Esophagus muscularis mucosa (tissue), 4 donors: ENCODE data around the gene CARMIL1. TPM values are rescaled to one million over a fixed set of nuclear protein-coding genes. Genes with fewer than 3 reads are reported as not detected.
"Not testable (repeated sequence)": the region's sequence is repeated elsewhere in the genome, so short reads cannot be mapped to it uniquely, and the experiment has no call there.

Experiments used
- DNase-seq: peaks from one replicate; pipeline ENCODE4 v3.0.0-alpha.2; 2017; ENCODE audit errors: extremely low spot score
- H3K27ac ChIP-seq, 4 donors: fragments of 200-600 bp; sonication (generic); replicated peaks in 1 of 4; 1 replicate in 3 of 4; 2 replicates in 1 of 4; pipeline ENCODE4 v1.5.1; 2016 to 2019; ENCODE audit warnings: mild to moderate bottlenecking in 1 of 4
- H3K27me3 ChIP-seq, 4 donors: fragments of 200-600 bp; sonication (generic); one replicate each; pipeline versions ENCODE4 v1.5.1 to v1.6.0; 2016 to 2019
- H3K36me3 ChIP-seq, 4 donors: fragments of 200-600 bp; sonication (generic); one replicate each; pipeline ENCODE4 v1.5.1; 2016 to 2019
- H3K4me1 ChIP-seq, 4 donors: fragments of 200-600 bp; sonication (generic); one replicate each; pipeline ENCODE4 v1.5.1; 2016 to 2019
- H3K4me3 ChIP-seq, 4 donors: fragments of 200-600 bp; sonication (generic); 1 replicate in 2 of 4; 2 replicates in 2 of 4; pipeline ENCODE4 v1.5.1; 2016 to 2019; ENCODE audit warnings: mild to moderate bottlenecking in 4 of 4, moderate library complexity in 1 of 4
- H3K9me3 ChIP-seq, 4 donors: fragments of 200-600 bp; sonication (generic); 1 replicate in 3 of 4; 2 replicates in 1 of 4; pipeline ENCODE4 v1.5.1; 2016 to 2019
- CTCF ChIP-seq, 3 experiments: fragments of 200-600 bp in 2 of 3; fragments of 450-650 bp in 1 of 3; sonication (generic) in 2 of 3; IDR thresholded peaks; one replicate each; pipeline ENCODE4 v1.5.1; 2017 to 2019; ENCODE audit warnings: antibody characterized with exemption in 3 of 3, mild to moderate bottlenecking in 2 of 3, moderate library complexity in 1 of 3
- EP300 ChIP-seq: sonication (generic); formaldehyde crosslinking; IDR thresholded peaks from one replicate; pipeline ENCODE4 v1.6.1; 2017; ENCODE audit warnings: antibody characterized with exemption
- POLR2A ChIP-seq: fragments of 450-650 bp; IDR thresholded peaks from one replicate; pipeline ENCODE4 v1.6.1; 2017; ENCODE audit warnings: antibody characterized with exemption, moderate library complexity, mild to moderate bottlenecking, low read depth
- POLR2AphosphoS5 ChIP-seq, 2 donors: sonication (generic); formaldehyde crosslinking; IDR thresholded peaks; one replicate each; pipeline ENCODE4 v1.6.1; 2017; ENCODE audit warnings: antibody characterized with exemption in 2 of 2
- WGBS: methylation state at CpG from one replicate; pipeline ENCODE4 v1.1.5; 2018; 5-methylcytosine and 5-hydroxymethylcytosine counted together
- intact Hi-C: fragments of 100-400 bp; cut with DNase I; formaldehyde crosslinking; loops from one replicate; pipeline ENCODE4 v1.15.1; 2023
- total RNA-seq, 4 donors: library from RNA; depleted of rRNA; stranded (reverse); fragments of >200 nt; gene quantifications; one replicate each; pipeline versions ENCODE4 v1.1.0 to v1.2.1, GENCODE V29; 2016

CARMIL1 gene
- total RNA-seq, 4 donors from 2014 or later = 10.0 to 12.1 (median 11.1) TPM

- intact Hi-C loops = no loop called here
- H3K27ac ChIP-seq = no peak overlapping the region
These were observed 13.2 kb downstream of the CARMIL1 start for GRCh38 chr6:25292384-25292783.

GRCh38 chr6:25295651-25296050 is 16.5 kb downstream of the CARMIL1 start:
- H3K4me1 ChIP-seq = peaks cover 7 to 28% (median 13%) of the 10 kb centered on the region in 4 donors
- no peaks in the 10 kb centered on the region for H3K9me3 ChIP-seq
- H3K27ac ChIP-seq = peak overlapping the region; percentile 45 to 63 (median 56)
- intact Hi-C loops = no loop called here
- no peaks in the 10 kb centered on the region for H3K27me3 ChIP-seq
- TF ChIP-seq POLR2A = no peak
- TF ChIP-seq EP300 = no peak
- no peak for TF ChIP-seq POLR2AphosphoS5 (IDR thresholded peaks at IDR 0.05)
- TF ChIP-seq CTCF (IDR thresholded peaks at IDR 0.05) = no peak
- WGBS = 75% methylated on average over 1 of the region's 1 CpG
- H3K36me3 ChIP-seq = no peaks in the 10 kb centered on the region
- no peak overlapping the region for H3K4me3 ChIP-seq
- DNase-seq = no peak

More at GRCh38 chr6:25292384-25292783, 13.2 kb downstream of the CARMIL1 start:
- Histone ChIP-seq H3K36me3 (no peaks in the 10 kb centered on the region), H3K4me1 (peaks cover 6 to 12% (median 8%) of the 10 kb centered on the region in 4 donors), H3K9me3 (no peaks in the 10 kb centered on the region), H3K4me3 (no peak overlapping the region), H3K27me3 (no peaks in the 10 kb centered on the region)
- WGBS = 89% methylated on average over 4 of the region's 4 CpGs
- no peak for DNase-seq
- TF ChIP-seq POLR2A = no peak
- no peak for TF ChIP-seq CTCF (IDR thresholded peaks at IDR 0.05)
- TF ChIP-seq POLR2AphosphoS5 (IDR thresholded peaks at IDR 0.05) = no peak
- no peak for TF ChIP-seq EP300

GRCh38 chr6:25296217-25296905 is 17.2 kb downstream of the CARMIL1 start:
- intact Hi-C loops = no loop called here
- Histone ChIP-seq H3K4me1 (peaks cover 12 to 28% (median 16%) of the 10 kb centered on the region in 4 donors), H3K27ac (peak overlapping the region; percentile 51 to 74 (median 62)), H3K27me3 (no peaks in the 10 kb centered on the region), H3K9me3 (no peaks in the 10 kb centered on the region), H3K4me3 (no peak overlapping the region), H3K36me3 (no peaks in the 10 kb centered on the region)
- TF ChIP-seq CTCF (IDR thresholded peaks at IDR 0.05) = no peak
- TF ChIP-seq POLR2AphosphoS5 (IDR thresholded peaks at IDR 0.05) = no peak
- TF ChIP-seq POLR2A = no peak
- no peak for TF ChIP-seq EP300
- WGBS = 63% methylated on average over 2 of the region's 2 CpGs
- no peak for DNase-seq

GRCh38 chr6:25297039-25297441 is 17.9 kb downstream of the CARMIL1 start:
- no peaks in the 10 kb centered on the region for H3K27me3 ChIP-seq
- no peaks in the 10 kb centered on the region for H3K9me3 ChIP-seq
- no peak for DNase-seq
- H3K4me1 ChIP-seq = peaks cover 12 to 28% (median 19%) of the 10 kb centered on the region in 4 donors
- WGBS = 63% methylated on average over 2 of the region's 2 CpGs
- peak overlapping the region; percentile 51 to 74 (median 62) for H3K27ac ChIP-seq
- intact Hi-C loops = no loop called here
- no peaks in the 10 kb centered on the region for H3K36me3 ChIP-seq
- H3K4me3 ChIP-seq = no peak overlapping the region
- TF ChIP-seq EP300 (no peak), POLR2AphosphoS5 (IDR thresholded peaks at IDR 0.05) (peak; percentile 13 to 51)

- Histone ChIP-seq H3K4me1 (peaks cover 12 to 28% (median 21%) of the 10 kb centered on the region in 4 donors), H3K4me3 (no peak overlapping the region), H3K27ac (peak overlapping the region; percentile 51 to 74 (median 62)), H3K9me3 (no peaks in the 10 kb centered on the region), H3K27me3 (no peaks in the 10 kb centered on the region), H3K36me3 (no peaks in the 10 kb centered on the region)
- DNase-seq = no peak
- intact Hi-C loops = no loop called here
- 80% methylated on average over 3 of the region's 3 CpGs for WGBS
- TF ChIP-seq POLR2AphosphoS5 (IDR thresholded peaks at IDR 0.05) (no peak), POLR2A (no peak), EP300 (no peak), CTCF (IDR thresholded peaks at IDR 0.05) (no peak)
These were observed 18.8 kb downstream of the CARMIL1 start for GRCh38 chr6:25297823-25298522.

- H3K4me3 ChIP-seq, DNase-seq, intact Hi-C loops, H3K27me3 ChIP-seq, H3K36me3 ChIP-seq, H3K9me3 ChIP-seq: not testable (repeated sequence)
- peaks cover 12 to 28% (median 21%) of the 10 kb centered on the region in 4 donors for H3K4me1 ChIP-seq
- peak overlapping the region in 3 of 4 donors; percentile 20 to 74 (median 63) for H3K27ac ChIP-seq
- 83% methylated on average over 8 of the region's 8 CpGs for WGBS
These were observed 19.3 kb downstream of the CARMIL1 start for GRCh38 chr6:25298523-25298865.
